ENCODE measurements around the gene PCDHGA5.
A peak's percentile ranks its signal among the peaks of the same experiment; 100 is the strongest.
"Not testable (repeated sequence)": the region's sequence is repeated elsewhere in the genome, so short reads cannot be mapped to it uniquely, and the experiment has no call there.

The PCDHGA5 gene

GRCh38 chr5:141371572-141372475 is 7.9 kb downstream of the PCDHGA5 start:
- peaks cover 68% of the 10 kb centered on the region for H3K9me3 ChIP-seq (ENCODE audit: insufficient read depth, low read depth, low read length)
- H3K36me3 ChIP-seq (ENCODE audit: insufficient read depth, low read length): no peaks in the 10 kb centered on the region
- WGBS: 96% methylated on average over 69 of the region's 69 CpGs

GRCh38 chr5:141373673-141374317 is 9.8 kb downstream of the PCDHGA5 start, which contains the start of gene PCDHGA6:
Gene PCDHGA6 (plus strand): TSS chr5:141373891. CDS start chr5:141374084, 193 bp downstream.
- H3K4me1 ChIP-seq (ENCODE audit: insufficient read depth, low read length): no peaks in the 10 kb centered on the region
- 96% methylated on average over 27 of the region's 27 CpGs for WGBS
- peak within 1 kb of the TSS; percentile 24; the same call in 1 of the 2 replicates for H3K4me3 ChIP-seq (ENCODE audit: low read length)
- peaks cover 67% of the 10 kb centered on the region for H3K9me3 ChIP-seq (ENCODE audit: insufficient read depth, low read depth, low read length)
- H3K27ac ChIP-seq (ENCODE audit: low read depth, low read length): no peak within 1 kb of the TSS
- H3K36me3 ChIP-seq (ENCODE audit: insufficient read depth, low read length): no peaks in the 10 kb centered on the region
- H3K9ac ChIP-seq (ENCODE audit: low read depth, low read length): no peak within 1 kb of the TSS
- no peaks in the 10 kb centered on the region for H3K27me3 ChIP-seq (ENCODE audit: insufficient read depth, low read length)

More at GRCh38 chr5:141371572-141372475, 7.9 kb downstream of the PCDHGA5 start:
- Histone ChIP-seq H3K4me3 (ENCODE audit: low read length) (no peak overlapping the region), H3K27me3 (ENCODE audit: insufficient read depth, low read length) (no peaks in the 10 kb centered on the region), H3K4me1 (ENCODE audit: insufficient read depth, low read length) (no peaks in the 10 kb centered on the region), H3K9ac (ENCODE audit: low read depth, low read length) (no peak overlapping the region), H3K27ac (ENCODE audit: low read depth, low read length) (no peak overlapping the region)

DNA sequence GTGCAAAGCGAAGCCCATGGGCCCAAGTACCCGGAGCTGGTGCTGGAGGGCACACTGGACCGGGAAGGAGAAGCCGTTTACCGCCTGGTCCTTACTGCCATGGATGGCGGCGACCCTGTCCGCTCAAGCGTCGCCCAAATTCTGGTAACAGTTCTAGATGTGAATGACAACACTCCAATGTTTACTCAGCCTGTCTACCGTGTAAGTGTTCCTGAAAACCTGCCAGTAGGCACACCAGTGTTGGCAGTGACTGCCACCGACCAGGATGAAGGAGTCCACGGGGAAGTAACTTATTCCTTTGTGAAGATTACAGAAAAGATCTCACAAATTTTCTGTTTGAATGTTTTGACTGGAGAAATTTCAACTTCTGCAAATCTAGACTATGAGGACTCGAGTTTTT is 10.7 kb downstream of the PCDHGA5 start:
- H3K4me1 ChIP-seq (ENCODE audit: insufficient read depth, low read length): no peaks in the 10 kb centered on the region
- H3K27me3 ChIP-seq (ENCODE audit: insufficient read depth, low read length): no peaks in the 10 kb centered on the region
- no peaks in the 10 kb centered on the region for H3K36me3 ChIP-seq (ENCODE audit: insufficient read depth, low read length)
- H3K27ac ChIP-seq (ENCODE audit: low read depth, low read length): no peak overlapping the region
- H3K9me3 ChIP-seq (ENCODE audit: insufficient read depth, low read depth, low read length): peaks cover 64% of the 10 kb centered on the region
- H3K4me3 ChIP-seq (ENCODE audit: low read length): no peak overlapping the region
- 97% methylated on average over 14 of the region's 14 CpGs for WGBS
- no peak overlapping the region for H3K9ac ChIP-seq (ENCODE audit: low read depth, low read length)

GRCh38 chr5:141375444-141376155 is 11.6 kb downstream of the PCDHGA5 start:
- not testable (repeated sequence) for H3K4me3 ChIP-seq (ENCODE audit: low read length); H3K27ac ChIP-seq (ENCODE audit: low read depth, low read length); H3K4me1 ChIP-seq (ENCODE audit: insufficient read depth, low read length); H3K27me3 ChIP-seq (ENCODE audit: insufficient read depth, low read length); H3K36me3 ChIP-seq (ENCODE audit: insufficient read depth, low read length); H3K9ac ChIP-seq (ENCODE audit: low read depth, low read length)
- H3K9me3 ChIP-seq (ENCODE audit: insufficient read depth, low read depth, low read length): peaks cover 60% of the 10 kb centered on the region
- 96% methylated on average over 38 of the region's 48 CpGs for WGBS

DNA sequence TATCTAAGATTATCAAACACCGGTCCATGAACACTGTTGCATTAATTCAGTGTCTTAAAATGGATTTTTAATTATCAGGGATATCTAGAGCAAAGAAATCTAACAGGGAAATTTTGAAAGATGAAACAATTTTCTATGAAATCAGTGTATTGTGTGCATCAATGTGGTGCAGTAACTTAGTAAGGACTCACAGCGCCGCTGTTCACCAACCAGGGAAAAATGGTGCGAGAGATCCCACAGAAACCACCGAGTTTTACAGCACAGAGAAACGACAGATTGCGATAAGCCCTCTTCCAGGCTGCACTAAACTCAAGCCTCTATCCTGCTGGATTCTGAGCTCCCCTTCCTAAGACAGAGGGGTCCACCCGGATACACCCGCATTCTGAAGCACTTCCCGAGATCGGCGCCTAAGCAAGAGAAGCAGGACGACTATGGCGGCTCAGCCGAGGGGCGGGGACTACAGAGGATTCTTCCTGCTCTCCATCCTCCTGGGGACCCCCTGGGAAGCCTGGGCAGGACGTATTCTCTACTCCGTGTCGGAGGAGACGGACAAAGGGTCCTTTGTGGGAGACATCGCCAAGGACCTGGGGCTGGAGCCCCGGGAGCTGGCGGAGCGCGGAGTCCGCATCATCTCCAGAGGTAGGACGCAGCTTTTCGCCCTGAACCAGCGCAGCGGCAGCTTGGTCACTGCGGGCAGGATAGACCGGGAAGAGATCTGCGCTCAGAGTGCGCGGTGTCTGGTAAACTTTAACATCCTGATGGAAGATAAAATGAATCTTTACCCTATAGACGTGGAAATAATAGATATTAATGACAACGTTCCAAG is 18.7 kb downstream of the PCDHGA5 start, which contains the start of gene PCDHGA7:
PCDHGA7 (plus strand) TSS at position 274 of the 826 bp plus-strand sequence; CDS start at position 432, 158 bp downstream.
- Histone ChIP-seq H3K9ac (ENCODE audit: low read depth, low read length) (no peak within 1 kb of the TSS), H3K4me1 (ENCODE audit: insufficient read depth, low read length) (no peaks in the 10 kb centered on the region), H3K27me3 (ENCODE audit: insufficient read depth, low read length) (no peaks in the 10 kb centered on the region), H3K9me3 (ENCODE audit: insufficient read depth, low read depth, low read length) (peaks cover 44% of the 10 kb centered on the region; the same call in 1 of the 2 replicates), H3K36me3 (ENCODE audit: insufficient read depth, low read length) (0 out of 2 replicates have a peak, but pooled peaks cover 3% of the 10 kb centered on the region), H3K27ac (ENCODE audit: low read depth, low read length) (no peak within 1 kb of the TSS), H3K4me3 (ENCODE audit: low read length) (no peak within 1 kb of the TSS)
- WGBS: 96% methylated on average over 37 of the region's 37 CpGs

- 95% methylated on average over 21 of the region's 21 CpGs for WGBS
- no peak overlapping the region for H3K27ac ChIP-seq (ENCODE audit: low read depth, low read length)
- no peaks in the 10 kb centered on the region for H3K27me3 ChIP-seq (ENCODE audit: insufficient read depth, low read length)
- H3K4me1 ChIP-seq (ENCODE audit: insufficient read depth, low read length): no peaks in the 10 kb centered on the region
- peaks cover 46% of the 10 kb centered on the region for H3K9me3 ChIP-seq (ENCODE audit: insufficient read depth, low read depth, low read length)
- no peak overlapping the region for H3K4me3 ChIP-seq (ENCODE audit: low read length)
- no peak overlapping the region for H3K9ac ChIP-seq (ENCODE audit: low read depth, low read length)
- H3K36me3 ChIP-seq (ENCODE audit: insufficient read depth, low read length): 0 out of 2 replicates have a peak, but pooled peaks cover 3% of the 10 kb centered on the region
Observed at GRCh38 chr5:141383345-141383744, 19.4 kb downstream of the PCDHGA5 start.

- H3K27me3 ChIP-seq (ENCODE audit: insufficient read depth, low read length): no peaks in the 10 kb centered on the region
- WGBS: 96% methylated on average over 43 of the region's 43 CpGs
- no peak overlapping the region for H3K4me3 ChIP-seq (ENCODE audit: low read length)
- peaks cover 59% of the 10 kb centered on the region for H3K9me3 ChIP-seq (ENCODE audit: insufficient read depth, low read depth, low read length)
- H3K36me3 ChIP-seq (ENCODE audit: insufficient read depth, low read length): peaks cover 9% of the 10 kb centered on the region; the same call in 1 of the 2 replicates
- H3K27ac ChIP-seq (ENCODE audit: low read depth, low read length): no peak overlapping the region
- H3K9ac ChIP-seq (ENCODE audit: low read depth, low read length): no peak overlapping the region
- H3K4me1 ChIP-seq (ENCODE audit: insufficient read depth, low read length): no peaks in the 10 kb centered on the region
Observed at GRCh38 chr5:141384471-141385267, 20.7 kb downstream of the PCDHGA5 start.

DNA sequence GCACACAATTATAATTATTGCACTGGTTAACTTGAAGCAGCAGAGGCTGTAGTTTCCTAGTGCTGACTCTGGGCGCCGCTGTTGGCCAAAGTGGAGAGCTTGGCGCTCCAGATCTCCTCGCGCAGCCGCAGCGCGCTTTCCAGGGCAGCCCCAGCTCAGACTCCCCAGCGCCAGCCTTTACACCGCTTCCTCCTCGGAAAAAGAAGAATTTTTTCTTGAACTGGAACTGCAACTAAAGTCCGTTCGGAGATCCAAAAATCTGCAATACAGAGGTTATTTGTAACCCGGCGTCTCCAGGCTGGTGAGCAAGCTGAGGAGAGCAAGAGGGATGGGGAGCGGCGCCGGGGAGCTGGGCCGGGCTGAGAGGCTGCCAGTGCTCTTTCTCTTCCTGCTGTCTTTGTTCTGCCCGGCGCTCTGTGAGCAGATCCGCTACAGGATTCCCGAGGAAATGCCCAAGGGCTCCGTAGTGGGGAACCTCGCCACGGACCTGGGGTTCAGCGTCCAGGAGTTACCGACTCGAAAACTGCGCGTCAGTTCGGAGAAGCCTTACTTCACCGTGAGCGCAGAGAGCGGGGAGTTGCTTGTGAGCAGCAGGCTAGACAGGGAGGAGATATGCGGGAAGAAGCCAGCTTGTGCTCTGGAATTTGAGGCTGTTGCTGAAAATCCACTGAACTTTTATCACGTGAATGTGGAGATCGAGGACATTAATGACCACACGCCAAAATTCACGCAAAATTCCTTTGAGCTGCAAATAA is 23.8 kb downstream of the PCDHGA5 start, which contains the start of gene PCDHGB4:
PCDHGB4 (plus strand) TSS at position 142 of the 755 bp plus-strand sequence; CDS start at position 329, 187 bp downstream.
- H3K4me1 ChIP-seq (ENCODE audit: insufficient read depth, low read length); H3K27me3 ChIP-seq (ENCODE audit: insufficient read depth, low read length); H3K9ac ChIP-seq (ENCODE audit: low read depth, low read length); H3K27ac ChIP-seq (ENCODE audit: low read depth, low read length): not testable (repeated sequence)
- peaks cover 77% of the 10 kb centered on the region for H3K9me3 ChIP-seq (ENCODE audit: insufficient read depth, low read depth, low read length)
- peaks cover 19% of the 10 kb centered on the region; the same call in 1 of the 2 replicates for H3K36me3 ChIP-seq (ENCODE audit: insufficient read depth, low read length)
- peak within 1 kb of the TSS; percentile 59 for H3K4me3 ChIP-seq (ENCODE audit: low read length)
- 79% methylated on average over 18 of the region's 40 CpGs for WGBS

GRCh38 chr5:141388661-141389060 is 24.7 kb downstream of the PCDHGA5 start:
- no peaks in the 10 kb centered on the region for H3K4me1 ChIP-seq (ENCODE audit: insufficient read depth, low read length)
- no peak overlapping the region for H3K27ac ChIP-seq (ENCODE audit: low read depth, low read length)
- H3K9me3 ChIP-seq (ENCODE audit: insufficient read depth, low read depth, low read length): peaks cover 77% of the 10 kb centered on the region
- 94% methylated on average over 10 of the region's 10 CpGs for WGBS
- H3K27me3 ChIP-seq (ENCODE audit: insufficient read depth, low read length): no peaks in the 10 kb centered on the region
- H3K36me3 ChIP-seq (ENCODE audit: insufficient read depth, low read length): peaks cover 28% of the 10 kb centered on the region; the same call in 1 of the 2 replicates
- H3K4me3 ChIP-seq (ENCODE audit: low read length): peak overlapping the region; percentile 12; the same call in 1 of the 2 replicates
- no peak overlapping the region for H3K9ac ChIP-seq (ENCODE audit: low read depth, low read length)
